Pancreas (tissue), 10 donors: Measurements from ENCODE around the gene CRTC2. TPM values are rescaled to one million over a fixed set of nuclear protein-coding genes. Genes with fewer than 3 reads are reported as not detected.

Source experiments
- ATAC-seq, 4 donors: fragments of 200-7000 bp; cut with Tn5 transposase; one replicate each; pipeline versions ENCODE4 v1.8.0 to v1.9.1; 2020; ENCODE audit warnings: mild to moderate bottlenecking in 4 of 4, moderate library complexity in 4 of 4
- DNase-seq, 6 donors: peaks; one replicate each; pipeline ENCODE4 v3.0.0-alpha.2; 2020
- FAIRE-seq: peaks from 2 replicates; lab custom pipeline; 2012; peaks lifted over from hg19 to GRCh38; lab: Jason Lieb, UNC
- H3K27ac ChIP-seq, 4 donors: fragments of 200-600 bp; sonication (generic); 1 replicate in 3 of 4; 2 replicates in 1 of 4; pipeline versions ENCODE4 v1.5.0 to v1.8.0; 2020
- H3K27me3 ChIP-seq, 4 donors: fragments of 200-600 bp; one replicate each; pipeline ENCODE4 v1.8.0; 2021
- H3K36me3 ChIP-seq, 3 donors: fragments of 200-600 bp; sonication (generic) in 1 of 3; one replicate each; pipeline versions ENCODE4 v1.5.0 to v1.8.0; 2020 to 2021
- H3K4me1 ChIP-seq, 3 donors: fragments of 200-600 bp; one replicate each; pipeline ENCODE4 v1.8.0; 2021
- H3K4me3 ChIP-seq, 4 donors: fragments of 200-600 bp; sonication (generic) in 2 of 4; one replicate each; pipeline versions ENCODE4 v1.5.0 to v1.8.0; 2020 to 2021
- H3K9me3 ChIP-seq, 4 donors: fragments of 200-600 bp; one replicate each; pipeline ENCODE4 v1.8.0; 2021
- CTCF ChIP-seq, 4 donors: fragments of 200-600 bp; sonication (generic) in 3 of 4; IDR thresholded peaks; one replicate each; pipeline versions ENCODE4 v1.5.0 to v1.8.0; 2021; ENCODE audit warnings: antibody characterized with exemption in 4 of 4
- WGBS, 2 donors: extraction: QIAGEN DNeasy Blood & Tissue Kit; methylation state at CpG; one replicate each; pipeline ENCODE4 v1.1.7; 2013; 5-methylcytosine and 5-hydroxymethylcytosine counted together
- intact Hi-C, 3 donors: fragments of 100-400 bp; cut with DNase I; formaldehyde crosslinking; loops; one replicate each; pipeline versions ENCODE4 v1.11.1 to v1.14.2; 2022
- polyA plus RNA-seq, 2 donors: library from polyadenylated mRNA; stranded (reverse); fragments of 200-250 nt; gene quantifications; one replicate each; pipeline ENCODE4 v1.2.3, GENCODE V29; 2013
- total RNA-seq, 6 donors: library from RNA; stranded (reverse); fragmentation: NEBNext Ultra II Directional in 4 of 6; extraction: Animal tissue kit (Norgen Biotek cat#: 25700) in 4 of 6; gene quantifications; one replicate each; pipeline versions ENCODE4 v1.2.1 to v1.2.4, GENCODE V29; 2021 to 2023
- donor health status: healthy with polysubstance abuse.
- donor health status: DM: no; HTN: no; CAD: no; lungs with moderate emphysema.
- donor health status: DM: no; HTN: no; CAD: no.
- donor health status: control.
- donor health status: control.
- donor health status: Bipolar disorder and iron deficiency.
- donor health status: DM: yes; HTN: yes; CAD: no.
- donor health status: DM: no; HTN: no; CAD: no.
- donor health status: DM: no; HTN: no; CAD: no.
- donor health status: DM: yes; HTN: yes; CAD: no.

Gene CRTC2
- total and polyA plus RNA-seq, 8 donors: 13.4 to 48.6 (median 20.7) TPM

- intact Hi-C loops: loop anchor here in 1 of 3 donors (10.0 kb wide), 1 partner anchor 121 kb away; no protein-coding TSS in a partner anchor
- TF ChIP-seq CTCF (IDR thresholded peaks at IDR 0.05): no peak
- DNase-seq: peak in 1 of 6 donors; percentile 20
- no peaks in the 10 kb centered on the region for H3K4me1 ChIP-seq
- no peaks in the 10 kb centered on the region for H3K27me3 ChIP-seq
- no peak for FAIRE-seq
- 90 to 96% methylated on average over 12 of the region's 12 CpGs for WGBS, 2 donors
- H3K4me3 ChIP-seq: no peak overlapping the region
- peaks cover 0 to 43% (median 33%) of the 10 kb centered on the region in 3 donors for H3K36me3 ChIP-seq
- H3K9me3 ChIP-seq: no peaks in the 10 kb centered on the region
- no peak overlapping the region for H3K27ac ChIP-seq
- no peak for ATAC-seq
Observed at GRCh38 chr1:153936011-153936802, 22.2 kb downstream of the CRTC2 start.

- Histone ChIP-seq H3K4me1 (no peaks in the 10 kb centered on the region), H3K36me3 (peaks cover 0 to 39% (median 33%) of the 10 kb centered on the region in 3 donors), H3K27me3 (no peaks in the 10 kb centered on the region), H3K4me3 (no peak overlapping the region), H3K27ac (no peak overlapping the region), H3K9me3 (no peaks in the 10 kb centered on the region)
- ATAC-seq: no peak
- no peak for FAIRE-seq
- intact Hi-C loops: loop anchor here in 1 of 3 donors (10.0 kb wide), 1 partner anchor 120 kb away; no protein-coding TSS in a partner anchor
- no peak for TF ChIP-seq CTCF (IDR thresholded peaks at IDR 0.05)
- WGBS, 2 donors: 95 to 97% methylated on average over 9 of the region's 9 CpGs
- DNase-seq: peak in 1 of 6 donors; percentile 34
Observed at GRCh38 chr1:153934746-153935145, 23.7 kb downstream of the CRTC2 start.

GRCh38 chr1:153933955-153934354 lies 24.5 kb downstream of the CRTC2 start:
- H3K4me1 ChIP-seq: no peaks in the 10 kb centered on the region
- WGBS, 2 donors: 95 to 96% methylated on average over 11 of the region's 11 CpGs
- no peak for FAIRE-seq
- DNase-seq: peak in 1 of 6 donors; percentile 17
- ATAC-seq: no peak
- H3K27ac ChIP-seq: no peak overlapping the region
- peaks cover 0 to 37% (median 33%) of the 10 kb centered on the region in 3 donors for H3K36me3 ChIP-seq
- H3K4me3 ChIP-seq: no peak overlapping the region
- no peak for TF ChIP-seq CTCF (IDR thresholded peaks at IDR 0.05)
- H3K27me3 ChIP-seq: no peaks in the 10 kb centered on the region
- no peaks in the 10 kb centered on the region for H3K9me3 ChIP-seq
- intact Hi-C loops: loop anchor here in 1 of 3 donors (10.0 kb wide), 1 partner anchor 119 kb away; no protein-coding TSS in a partner anchor

- DNase-seq: peak in 1 of 6 donors; percentile 59
- no peaks in the 10 kb centered on the region for H3K4me1 ChIP-seq
- no peak for TF ChIP-seq CTCF (IDR thresholded peaks at IDR 0.05)
- ATAC-seq: no peak
- intact Hi-C loops: loop anchor here in 1 of 3 donors (10.0 kb wide), 1 partner anchor 119 kb away; no protein-coding TSS in a partner anchor
- no peaks in the 10 kb centered on the region for H3K9me3 ChIP-seq
- no peaks in the 10 kb centered on the region for H3K27me3 ChIP-seq
- FAIRE-seq: no peak
- no peak overlapping the region for H3K27ac ChIP-seq
- H3K36me3 ChIP-seq: peaks cover 0 to 37% (median 33%) of the 10 kb centered on the region in 3 donors
- H3K4me3 ChIP-seq: no peak overlapping the region
- WGBS, 2 donors: 95 to 96% methylated on average over 10 to 14 of the region's 14 CpGs
Observed at GRCh38 chr1:153933430-153933829, 25.0 kb downstream of the CRTC2 start.
